ENCODE data around the gene SURF4. TPM values are rescaled to one million over a fixed set of nuclear protein-coding genes. Genes with fewer than 3 reads are reported as not detected.

SURF4 gene
- total RNA-seq, 2 donors from 2014 or later, result 178 to 187 TPM

DNA sequence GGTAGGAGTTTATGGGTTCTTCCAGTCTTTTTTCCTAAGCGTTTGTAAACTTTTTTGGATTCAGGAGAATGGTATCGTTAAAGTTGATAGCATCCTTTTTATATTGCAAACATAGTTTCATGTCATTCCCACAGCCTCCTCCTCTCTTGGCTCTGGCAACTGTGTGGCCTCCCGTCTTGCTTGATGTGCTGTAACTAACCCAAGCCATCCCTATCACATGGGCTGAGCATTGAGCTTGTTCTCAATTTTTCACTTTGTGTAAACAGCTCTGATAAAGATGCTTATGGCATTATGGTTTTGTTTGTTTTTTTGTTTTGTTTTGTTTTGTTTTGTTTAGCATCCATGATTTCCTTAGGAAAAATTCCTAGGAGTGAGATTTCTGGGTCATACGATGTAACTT is 4.9 kb upstream of the SURF4 start:
- no peaks in the 10 kb centered on the region for H3K27me3 ChIP-seq (ENCODE audit: control insufficient read depth, insufficient read depth, low read length, poor library complexity, severe bottlenecking)
- H3K36me3 Mint-ChIP-seq (ENCODE audit: low read depth), result no peaks in the 10 kb centered on the region
- H3K4me1 Mint-ChIP-seq, result no peaks in the 10 kb centered on the region
- peaks cover 11% of the 10 kb centered on the region for H3K27me3 Mint-ChIP-seq (ENCODE audit: insufficient read depth)
- TF ChIP-seq, protein P1, sequence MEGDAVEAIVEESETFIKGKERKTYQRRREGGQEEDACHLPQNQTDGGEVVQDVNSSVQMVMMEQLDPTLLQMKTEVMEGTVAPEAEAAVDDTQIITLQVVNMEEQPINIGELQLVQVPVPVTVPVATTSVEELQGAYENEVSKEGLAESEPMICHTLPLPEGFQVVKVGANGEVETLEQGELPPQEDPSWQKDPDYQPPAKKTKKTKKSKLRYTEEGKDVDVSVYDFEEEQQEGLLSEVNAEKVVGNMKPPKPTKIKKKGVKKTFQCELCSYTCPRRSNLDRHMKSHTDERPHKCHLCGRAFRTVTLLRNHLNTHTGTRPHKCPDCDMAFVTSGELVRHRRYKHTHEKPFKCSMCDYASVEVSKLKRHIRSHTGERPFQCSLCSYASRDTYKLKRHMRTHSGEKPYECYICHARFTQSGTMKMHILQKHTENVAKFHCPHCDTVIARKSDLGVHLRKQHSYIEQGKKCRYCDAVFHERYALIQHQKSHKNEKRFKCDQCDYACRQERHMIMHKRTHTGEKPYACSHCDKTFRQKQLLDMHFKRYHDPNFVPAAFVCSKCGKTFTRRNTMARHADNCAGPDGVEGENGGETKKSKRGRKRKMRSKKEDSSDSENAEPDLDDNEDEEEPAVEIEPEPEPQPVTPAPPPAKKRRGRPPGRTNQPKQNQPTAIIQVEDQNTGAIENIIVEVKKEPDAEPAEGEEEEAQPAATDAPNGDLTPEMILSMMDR (conservative IDR thresholded peaks at IDR 0.05), result no peak
- peaks cover 9% of the 10 kb centered on the region for H3K9me3 Mint-ChIP-seq
- no peak overlapping the region for H3K27ac Mint-ChIP-seq
- no peaks in the 10 kb centered on the region for H3K36me3 ChIP-seq (ENCODE audit: control insufficient read depth, insufficient read depth, low read length)
- WGBS, 2 experiments (ENCODE audit: insufficient coverage in 1 of 2, insufficient read length in 1 of 2), result 93 to 100% methylated on average over 1 to 4 of the region's 4 CpGs
- H3K27ac ChIP-seq (ENCODE audit: low read depth, low read length), result no peak overlapping the region
- H3K4me3 Mint-ChIP-seq, result no peak overlapping the region
- no peak for DNase-seq
- no peak overlapping the region for H3K9ac ChIP-seq (ENCODE audit: extremely low read depth, low read length, poor library complexity, severe bottlenecking)
- H3K4me3 ChIP-seq (ENCODE audit: low read length), result no peak overlapping the region
- H3K4me1 ChIP-seq (ENCODE audit: control insufficient read depth, insufficient read depth, low read length), result no peaks in the 10 kb centered on the region
- no peaks in the 10 kb centered on the region for H3K9me3 ChIP-seq (ENCODE audit: control insufficient read depth, low read length)

DNA sequence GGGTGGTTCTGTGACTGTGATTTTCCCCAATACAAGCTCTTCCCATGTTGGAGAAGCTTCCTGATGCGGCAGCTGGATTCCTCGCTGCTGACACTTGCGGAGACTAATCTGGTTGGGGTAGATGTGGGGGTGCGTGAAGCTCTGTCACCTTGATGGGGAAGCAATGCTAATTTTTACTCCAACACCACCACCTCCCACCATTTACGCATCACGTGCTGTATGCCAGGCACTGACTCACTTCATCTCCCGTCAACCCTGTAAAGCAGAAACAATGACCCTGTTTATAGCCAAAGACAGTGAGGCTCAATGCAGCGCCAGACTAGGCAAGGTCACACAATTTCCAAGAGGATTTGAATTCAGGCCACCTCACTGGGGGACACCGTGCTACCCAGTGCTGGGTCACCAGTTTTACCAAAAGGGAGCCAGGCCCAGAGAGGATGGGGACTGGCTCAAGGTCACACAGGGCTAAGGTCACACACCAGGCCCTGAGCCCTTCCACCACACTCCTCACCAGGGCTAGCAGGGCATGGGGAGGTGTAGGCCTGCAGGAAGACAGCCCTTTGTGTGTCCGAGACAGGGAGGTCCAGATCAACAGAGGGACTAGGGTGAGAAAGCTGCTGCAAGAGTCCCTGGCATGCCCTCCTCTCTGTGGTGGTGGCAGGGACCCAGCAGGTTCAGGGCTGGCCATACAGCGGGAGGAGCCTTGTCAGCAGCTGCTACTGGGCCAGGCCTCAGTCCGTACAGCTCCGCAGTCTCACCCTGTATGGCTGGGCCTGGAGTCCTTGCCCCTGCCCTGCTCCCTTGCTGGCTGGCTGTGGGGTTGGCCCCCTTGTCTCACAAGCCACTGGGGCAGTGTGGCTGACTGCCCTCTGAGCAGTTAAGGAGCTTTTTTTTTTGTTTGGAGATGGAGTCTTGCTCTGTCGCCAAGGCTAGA is 3.6 kb upstream of the SURF4 start:
- Mint-ChIP-seq H3K27ac (no peak overlapping the region), H3K4me3 (no peak overlapping the region), H3K4me1 (peaks cover 6% of the 10 kb centered on the region), H3K9me3 (peaks cover 9% of the 10 kb centered on the region), H3K36me3 (ENCODE audit: low read depth) (no peaks in the 10 kb centered on the region), H3K27me3 (ENCODE audit: insufficient read depth) (peaks cover 11% of the 10 kb centered on the region)
- Histone ChIP-seq H3K9me3 (ENCODE audit: control insufficient read depth, low read length) (no peaks in the 10 kb centered on the region), H3K27ac (ENCODE audit: low read depth, low read length) (no peak overlapping the region), H3K9ac (ENCODE audit: extremely low read depth, low read length, poor library complexity, severe bottlenecking) (no peak overlapping the region), H3K4me1 (ENCODE audit: control insufficient read depth, insufficient read depth, low read length) (no peaks in the 10 kb centered on the region), H3K36me3 (ENCODE audit: control insufficient read depth, insufficient read depth, low read length) (no peaks in the 10 kb centered on the region), H3K27me3 (ENCODE audit: control insufficient read depth, insufficient read depth, low read length, poor library complexity, severe bottlenecking) (no peaks in the 10 kb centered on the region), H3K4me3 (ENCODE audit: low read length) (no peak overlapping the region)
- DNase-seq, result peak; percentile 45
- TF ChIP-seq, protein P1 (conservative IDR thresholded peaks at IDR 0.05), result no peak
- WGBS, 2 experiments (ENCODE audit: insufficient coverage in 1 of 2, insufficient read length in 1 of 2), result 89 to 92% methylated on average over 6 to 14 of the region's 14 CpGs

DNA sequence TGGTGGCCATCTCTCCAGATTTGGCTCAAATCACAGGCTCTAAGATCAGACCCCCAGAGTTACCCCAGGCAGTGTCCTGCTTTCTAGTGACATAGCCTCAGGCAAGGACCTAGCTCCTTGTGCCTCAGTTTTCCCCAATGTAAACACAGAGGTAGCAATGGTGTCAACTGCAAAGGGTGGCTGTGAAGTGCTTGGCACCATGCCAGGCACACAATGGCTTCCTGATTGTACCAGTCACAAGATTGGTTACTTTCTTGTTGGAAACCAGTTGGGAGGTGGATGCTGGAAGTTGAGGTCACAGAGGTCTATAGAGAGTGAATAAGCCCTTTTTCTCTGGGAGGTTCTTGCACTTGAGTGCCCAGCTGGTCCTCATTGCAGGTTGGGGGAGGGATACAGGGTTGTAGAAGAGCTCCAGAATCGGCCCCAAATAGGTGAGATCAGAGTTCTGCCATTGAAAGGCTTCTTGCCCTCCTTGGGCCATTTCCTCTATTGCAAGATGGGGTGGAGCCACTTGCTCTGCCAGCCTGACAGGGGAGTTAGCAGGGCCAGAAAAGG is 2.6 kb upstream of the SURF4 start:
- peaks cover 4% of the 10 kb centered on the region for H3K36me3 ChIP-seq (ENCODE audit: control insufficient read depth, insufficient read depth, low read length)
- 78% methylated on average over 1 of the region's 1 CpG for WGBS, 2 experiments (ENCODE audit: insufficient coverage in 1 of 2, insufficient read length in 1 of 2)
- peaks cover 6% of the 10 kb centered on the region for H3K4me1 Mint-ChIP-seq
- H3K36me3 Mint-ChIP-seq (ENCODE audit: low read depth), result peaks cover 4% of the 10 kb centered on the region
- no peak overlapping the region for H3K4me3 ChIP-seq (ENCODE audit: low read length)
- H3K27ac ChIP-seq (ENCODE audit: low read depth, low read length), result no peak overlapping the region
- H3K9me3 ChIP-seq (ENCODE audit: control insufficient read depth, low read length), result no peaks in the 10 kb centered on the region
- peaks cover 9% of the 10 kb centered on the region for H3K9me3 Mint-ChIP-seq
- H3K27ac Mint-ChIP-seq, result no peak overlapping the region
- no peak for DNase-seq
- no peaks in the 10 kb centered on the region for H3K27me3 ChIP-seq (ENCODE audit: control insufficient read depth, insufficient read depth, low read length, poor library complexity, severe bottlenecking)
- H3K9ac ChIP-seq (ENCODE audit: extremely low read depth, low read length, poor library complexity, severe bottlenecking), result no peak overlapping the region
- no peak overlapping the region for H3K4me3 Mint-ChIP-seq
- H3K4me1 ChIP-seq (ENCODE audit: control insufficient read depth, insufficient read depth, low read length), result no peaks in the 10 kb centered on the region
- TF ChIP-seq, protein P1 (conservative IDR thresholded peaks at IDR 0.05), result no peak
- peaks cover 11% of the 10 kb centered on the region for H3K27me3 Mint-ChIP-seq (ENCODE audit: insufficient read depth)

All from endodermal cell (in vitro differentiated cells).